ENCODE data around the gene CDK11B.
"Not testable (repeated sequence)": the region's sequence is repeated elsewhere in the genome, so short reads cannot be mapped to it uniquely, and the experiment has no call there.

The CDK11B gene

GRCh38 chr1:1670866-1671265 lies 12.1 kb upstream of the CDK11B start:
- DNase-seq (ENCODE audit: low spot score): no peak
- in situ Hi-C loops (cut with MboI; ENCODE audit: low pct_unique_long_range_greater_than_20kb, low sequenced_read_pairs, unreplicated experiment): no loop called here
- no peak for TF ChIP-seq CTCF (IDR thresholded peaks at IDR 0.05; ENCODE audit: extremely low read depth, insufficient read depth, missing control alignments)

GRCh38 chr1:1669468-1670440 lies 10.9 kb upstream of the CDK11B start:
- peak; percentile 13 for DNase-seq (ENCODE audit: low spot score)
- in situ Hi-C loops (cut with MboI; ENCODE audit: low pct_unique_long_range_greater_than_20kb, low sequenced_read_pairs, unreplicated experiment): no loop called here
- TF ChIP-seq CTCF (IDR thresholded peaks at IDR 0.05; ENCODE audit: extremely low read depth, insufficient read depth, missing control alignments): no peak

GRCh38 chr1:1666526-1666925 lies 7.7 kb upstream of the CDK11B start:
- in situ Hi-C loops (cut with MboI; ENCODE audit: low pct_unique_long_range_greater_than_20kb, low sequenced_read_pairs, unreplicated experiment): no loop called here
- no peak for DNase-seq (ENCODE audit: low spot score)

GRCh38 chr1:1665815-1666251 lies 7.0 kb upstream of the CDK11B start:
- in situ Hi-C loops (cut with MboI; ENCODE audit: low pct_unique_long_range_greater_than_20kb, low sequenced_read_pairs, unreplicated experiment): no loop called here
- peak; percentile 63 for TF ChIP-seq CTCF (IDR thresholded peaks at IDR 0.05; ENCODE audit: extremely low read depth, insufficient read depth, missing control alignments)
- DNase-seq (ENCODE audit: low spot score): peak; percentile 28

More at GRCh38 chr1:1666526-1666925, 7.7 kb upstream of the CDK11B start:
- TF ChIP-seq CTCF (IDR thresholded peaks at IDR 0.05; ENCODE audit: extremely low read depth, insufficient read depth, missing control alignments): no peak

- DNase-seq (ENCODE audit: low spot score): no peak
- no peak for TF ChIP-seq CTCF (IDR thresholded peaks at IDR 0.05; ENCODE audit: extremely low read depth, insufficient read depth, missing control alignments)
- in situ Hi-C loops (cut with MboI; ENCODE audit: low pct_unique_long_range_greater_than_20kb, low sequenced_read_pairs, unreplicated experiment): no loop called here
Measured at GRCh38 chr1:1664941-1665814, 6.4 kb upstream of the CDK11B start.

GRCh38 chr1:1664318-1664717 lies 5.5 kb upstream of the CDK11B start:
- DNase-seq (ENCODE audit: low spot score); in situ Hi-C loops (cut with MboI; ENCODE audit: low pct_unique_long_range_greater_than_20kb, low sequenced_read_pairs, unreplicated experiment): not testable (repeated sequence)

GRCh38 chr1:1662830-1663560 lies 4.2 kb upstream of the CDK11B start:
- DNase-seq (ENCODE audit: low spot score); in situ Hi-C loops (cut with MboI; ENCODE audit: low pct_unique_long_range_greater_than_20kb, low sequenced_read_pairs, unreplicated experiment): not testable (repeated sequence)

- DNase-seq (ENCODE audit: low spot score); in situ Hi-C loops (cut with MboI; ENCODE audit: low pct_unique_long_range_greater_than_20kb, low sequenced_read_pairs, unreplicated experiment): not testable (repeated sequence)
Measured at GRCh38 chr1:1662392-1662791, 3.6 kb upstream of the CDK11B start.

- in situ Hi-C loops (cut with MboI; ENCODE audit: low pct_unique_long_range_greater_than_20kb, low sequenced_read_pairs, unreplicated experiment); DNase-seq (ENCODE audit: low spot score): not testable (repeated sequence)
Measured at GRCh38 chr1:1648265-1648664, 10.5 kb downstream of the CDK11B start.

- DNase-seq (ENCODE audit: low spot score); in situ Hi-C loops (cut with MboI; ENCODE audit: low pct_unique_long_range_greater_than_20kb, low sequenced_read_pairs, unreplicated experiment): not testable (repeated sequence)
Measured at GRCh38 chr1:1647567-1648241, 11.1 kb downstream of the CDK11B start.
